ENCODE measurements around the gene KRTAP5-3.

Gene KRTAP5-3

DNA sequence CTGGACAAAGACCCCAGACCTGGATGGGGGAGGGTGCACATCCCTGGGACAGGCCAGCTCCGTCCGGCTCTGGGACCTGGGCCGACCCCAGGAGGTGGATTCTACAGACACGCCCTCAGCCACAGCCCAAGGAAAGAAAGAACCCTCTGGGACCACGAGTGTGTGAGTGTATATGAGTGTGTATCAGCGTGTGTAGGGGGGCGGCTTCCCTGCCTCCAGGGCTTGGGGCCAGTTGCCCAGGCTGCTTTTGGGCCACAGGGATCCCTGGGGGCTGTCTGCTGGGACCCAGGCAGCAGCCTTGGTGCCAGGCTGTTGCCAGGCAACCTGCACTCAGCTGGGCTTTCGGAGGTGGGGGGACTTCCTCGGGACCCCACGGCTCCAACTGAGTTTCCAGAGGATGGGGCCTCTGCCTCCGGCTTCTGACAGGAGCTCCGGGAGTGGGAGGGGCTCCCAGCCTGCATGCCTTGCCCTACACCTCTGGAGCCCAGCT lies 45.1 kb downstream of the KRTAP5-3 start:
- H3K27ac ChIP-seq (ENCODE audit: low read depth, low read length) = no peak overlapping the region
- peaks cover 6% of the 10 kb centered on the region for H3K36me3 ChIP-seq (ENCODE audit: control insufficient read depth, insufficient read depth, low read length)
- H3K27me3 ChIP-seq (ENCODE audit: control insufficient read depth, insufficient read depth, low read length) = peaks cover 2% of the 10 kb centered on the region
- H3K9ac ChIP-seq (ENCODE audit: low read length) = no peak overlapping the region
- H3K4me3 ChIP-seq (ENCODE audit: low read length) = no peak overlapping the region
- peaks cover 33% of the 10 kb centered on the region for H3K4me1 ChIP-seq (ENCODE audit: control insufficient read depth, insufficient read depth, low read length)

DNA sequence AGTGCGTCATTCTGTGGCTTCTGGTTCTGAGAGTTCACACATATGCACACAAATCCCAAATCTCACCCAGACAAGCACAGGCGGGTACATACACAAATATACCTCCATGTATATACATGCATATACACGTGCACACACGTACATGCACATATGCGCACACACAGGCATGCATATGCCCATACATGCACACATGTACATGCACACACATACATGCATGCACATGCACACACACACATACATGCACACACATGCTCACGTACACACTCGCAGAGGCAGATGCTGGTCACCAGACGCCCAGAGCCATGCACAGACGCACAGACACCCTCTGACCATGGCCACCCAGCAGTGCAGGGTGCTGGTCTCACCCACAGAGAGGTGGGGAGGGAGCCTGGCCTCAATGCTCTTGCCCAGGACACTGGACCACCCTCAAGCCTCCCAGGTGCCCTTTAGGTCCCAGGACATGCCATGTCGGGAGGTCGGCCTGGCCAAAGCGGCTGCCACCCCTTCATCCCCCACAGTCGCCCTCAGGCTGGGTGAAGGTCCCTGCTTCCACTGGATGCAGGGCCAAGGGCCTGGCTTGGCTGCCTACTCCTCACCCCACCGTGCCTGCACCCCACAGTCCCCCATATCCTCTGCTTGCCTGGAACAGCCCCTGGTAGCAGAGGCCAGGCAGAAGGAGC lies 45.7 kb downstream of the KRTAP5-3 start:
- Histone ChIP-seq H3K27me3 (ENCODE audit: control insufficient read depth, insufficient read depth, low read length) (peaks cover 2% of the 10 kb centered on the region), H3K27ac (ENCODE audit: low read depth, low read length) (no peak overlapping the region), H3K4me3 (ENCODE audit: low read length) (no peak overlapping the region), H3K4me1 (ENCODE audit: control insufficient read depth, insufficient read depth, low read length) (peaks cover 37% of the 10 kb centered on the region), H3K36me3 (ENCODE audit: control insufficient read depth, insufficient read depth, low read length) (peaks cover 8% of the 10 kb centered on the region), H3K9ac (ENCODE audit: low read length) (no peak overlapping the region)

DNA sequence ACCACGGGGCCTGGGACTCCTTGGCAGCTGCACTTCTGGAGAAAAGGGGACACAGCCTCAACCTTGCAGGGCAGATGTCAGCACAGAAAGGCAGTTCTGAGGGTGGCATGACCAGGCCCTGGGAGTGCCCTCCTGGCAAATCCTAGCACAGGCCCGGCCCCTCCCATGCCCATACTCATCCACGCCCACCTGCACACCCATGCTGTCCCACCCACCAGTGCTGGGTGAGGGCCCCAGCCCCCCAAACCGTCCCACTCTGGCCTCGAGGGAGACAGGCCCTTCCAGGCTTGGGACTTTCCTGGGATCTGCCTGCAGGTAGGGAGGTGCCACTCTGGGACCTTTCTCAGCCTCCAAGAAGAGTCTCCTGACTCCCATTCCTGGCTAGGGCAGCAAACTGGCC lies 46.3 kb downstream of the KRTAP5-3 start:
- H3K4me3 ChIP-seq (ENCODE audit: low read length) = no peak overlapping the region
- H3K4me1 ChIP-seq (ENCODE audit: control insufficient read depth, insufficient read depth, low read length) = peaks cover 36% of the 10 kb centered on the region
- H3K9ac ChIP-seq (ENCODE audit: low read length) = no peak overlapping the region
- peaks cover 9% of the 10 kb centered on the region for H3K36me3 ChIP-seq (ENCODE audit: control insufficient read depth, insufficient read depth, low read length)
- H3K27ac ChIP-seq (ENCODE audit: low read depth, low read length) = no peak overlapping the region
- H3K27me3 ChIP-seq (ENCODE audit: control insufficient read depth, insufficient read depth, low read length) = peaks cover 2% of the 10 kb centered on the region

DNA sequence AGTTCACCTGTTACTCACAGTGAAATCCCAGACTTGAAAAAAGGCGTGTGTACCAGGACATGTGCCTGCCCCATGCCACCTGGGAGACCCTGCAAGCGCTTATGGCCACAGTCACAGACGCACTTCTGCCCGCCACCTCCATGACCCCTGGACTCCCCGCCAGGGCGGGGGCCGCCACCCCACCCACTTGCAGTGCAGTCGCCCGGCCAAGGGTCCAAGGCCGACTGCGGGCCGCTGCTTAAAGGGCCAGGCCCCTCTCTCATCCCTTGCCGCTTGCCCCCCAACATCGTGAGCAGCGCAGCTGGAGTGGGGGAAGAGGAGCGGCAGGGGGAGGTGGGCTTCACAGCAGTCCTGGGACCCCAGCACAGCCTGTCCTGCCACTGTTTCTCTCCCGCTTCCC lies 47.0 kb downstream of the KRTAP5-3 start:
- H3K27ac ChIP-seq (ENCODE audit: low read depth, low read length) = peak overlapping the region; percentile 28
- no peak overlapping the region for H3K4me3 ChIP-seq (ENCODE audit: low read length)
- H3K4me1 ChIP-seq (ENCODE audit: control insufficient read depth, insufficient read depth, low read length) = peaks cover 36% of the 10 kb centered on the region
- H3K27me3 ChIP-seq (ENCODE audit: control insufficient read depth, insufficient read depth, low read length) = peaks cover 2% of the 10 kb centered on the region
- no peak overlapping the region for H3K9ac ChIP-seq (ENCODE audit: low read length)
- H3K36me3 ChIP-seq (ENCODE audit: control insufficient read depth, insufficient read depth, low read length) = peaks cover 9% of the 10 kb centered on the region

DNA sequence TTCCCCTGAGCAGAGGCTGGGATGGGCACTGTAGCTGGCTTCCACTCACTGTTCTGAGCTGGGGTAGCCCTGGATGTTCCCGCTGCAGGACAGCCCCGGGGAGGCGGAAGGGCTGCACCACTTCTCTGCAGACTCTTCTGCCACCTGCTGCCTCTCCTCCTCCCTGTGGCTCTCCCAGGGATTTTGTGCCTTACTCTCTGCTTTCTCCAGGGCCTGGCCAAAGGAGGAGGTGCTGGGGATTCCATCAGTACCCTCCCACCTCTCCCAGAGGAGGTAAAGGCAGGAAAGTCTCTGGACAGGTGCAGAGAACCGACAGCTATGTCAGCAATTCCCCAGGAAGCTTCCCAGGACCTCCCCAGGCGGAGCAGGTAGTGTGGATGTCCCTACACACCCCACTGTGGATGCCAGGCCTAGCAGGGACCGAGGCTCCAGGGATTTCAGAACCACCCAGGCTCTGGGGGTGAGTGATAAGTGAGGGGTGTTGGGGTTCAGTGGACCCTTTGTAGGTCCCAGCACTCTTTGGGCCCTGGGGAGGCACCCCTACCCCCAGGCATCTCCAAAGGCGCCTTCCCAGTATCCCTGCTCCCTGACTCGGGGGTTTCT lies 47.5 kb downstream of the KRTAP5-3 start:
- peak overlapping the region; percentile 97 for H3K27ac ChIP-seq (ENCODE audit: low read depth, low read length)
- H3K27me3 ChIP-seq (ENCODE audit: control insufficient read depth, insufficient read depth, low read length) = peaks cover 2% of the 10 kb centered on the region
- peaks cover 36% of the 10 kb centered on the region for H3K4me1 ChIP-seq (ENCODE audit: control insufficient read depth, insufficient read depth, low read length)
- no peak overlapping the region for H3K4me3 ChIP-seq (ENCODE audit: low read length)
- peaks cover 9% of the 10 kb centered on the region for H3K36me3 ChIP-seq (ENCODE audit: control insufficient read depth, insufficient read depth, low read length)
- no peak overlapping the region for H3K9ac ChIP-seq (ENCODE audit: low read length)

DNA sequence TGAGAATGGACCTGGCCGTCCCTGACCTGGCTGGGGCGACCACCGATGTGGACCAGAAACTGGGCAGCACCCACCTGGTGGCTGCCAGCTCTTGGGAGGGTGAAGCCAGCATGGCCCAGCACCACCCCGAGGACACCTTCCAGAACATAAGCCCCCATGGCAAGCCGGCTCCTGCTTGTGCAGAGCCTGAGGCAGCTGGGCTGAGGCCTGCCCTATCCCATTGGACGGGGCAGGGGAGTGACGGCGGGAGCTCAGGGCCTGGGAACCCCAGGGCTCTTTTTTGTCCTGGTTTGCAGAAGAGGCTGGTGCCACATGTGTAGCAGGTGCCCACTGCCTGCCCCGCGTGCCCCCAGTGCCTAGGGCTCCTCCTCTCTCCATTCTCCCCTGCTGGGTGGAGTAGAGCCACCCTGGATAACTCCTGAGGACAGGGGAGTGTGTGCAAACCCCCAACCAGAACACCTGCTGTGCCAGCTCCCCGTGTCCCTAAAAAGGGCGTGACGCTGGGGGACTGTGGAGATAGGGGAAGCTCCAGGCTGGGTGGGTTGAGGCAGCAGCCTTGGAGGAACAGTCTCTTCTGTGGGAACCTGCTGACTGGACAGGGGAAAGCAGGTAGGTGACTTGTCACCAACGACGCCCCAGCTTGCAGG lies 48.1 kb downstream of the KRTAP5-3 start:
- H3K4me1 ChIP-seq (ENCODE audit: control insufficient read depth, insufficient read depth, low read length) = peaks cover 32% of the 10 kb centered on the region
- H3K36me3 ChIP-seq (ENCODE audit: control insufficient read depth, insufficient read depth, low read length) = peaks cover 9% of the 10 kb centered on the region
- H3K27ac ChIP-seq (ENCODE audit: low read depth, low read length) = peak overlapping the region; percentile 97
- H3K4me3 ChIP-seq (ENCODE audit: low read length) = no peak overlapping the region
- H3K9ac ChIP-seq (ENCODE audit: low read length) = no peak overlapping the region
- peaks cover 2% of the 10 kb centered on the region for H3K27me3 ChIP-seq (ENCODE audit: control insufficient read depth, insufficient read depth, low read length)

DNA sequence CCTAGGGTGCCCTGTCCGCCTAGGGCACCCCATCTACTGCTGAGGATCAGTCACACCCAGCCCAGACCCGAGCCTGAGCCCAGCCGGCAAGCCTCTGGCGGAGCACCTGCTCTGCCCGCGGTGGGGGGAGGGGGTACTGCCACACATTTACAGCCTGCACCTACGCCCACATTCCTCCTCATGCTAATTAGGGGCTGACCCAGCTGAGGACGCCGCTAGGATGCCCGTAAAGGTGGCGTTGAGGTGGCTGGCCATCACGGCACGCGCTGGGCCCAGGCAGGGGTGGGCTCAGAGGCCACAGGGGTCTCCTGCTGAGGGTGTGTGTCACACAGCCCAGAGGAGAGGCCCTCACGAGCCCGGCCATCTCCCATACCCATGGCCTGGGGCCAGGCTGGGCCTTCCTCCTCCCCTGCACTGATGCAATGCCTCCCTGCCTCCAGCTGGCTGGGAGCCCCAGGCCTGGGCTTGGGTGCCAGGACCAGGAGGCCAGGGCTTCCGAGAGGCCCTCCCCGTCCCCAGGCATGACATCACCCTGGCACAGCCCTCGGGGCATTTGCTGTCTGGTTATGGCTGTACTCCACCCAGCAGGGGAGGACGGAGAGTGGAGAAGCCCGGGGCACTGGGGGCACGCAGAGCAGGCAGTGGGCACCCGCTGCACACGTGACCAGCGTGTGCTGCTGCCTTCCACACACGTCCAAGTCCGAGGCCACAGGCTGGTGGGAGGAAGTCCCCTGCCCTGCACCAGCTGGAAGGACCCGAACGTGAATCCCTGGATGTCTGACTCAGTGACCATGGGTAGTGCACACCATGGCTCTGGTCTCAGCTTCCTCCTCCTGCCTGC lies 48.9 kb downstream of the KRTAP5-3 start:
- H3K4me1 ChIP-seq (ENCODE audit: control insufficient read depth, insufficient read depth, low read length) = peaks cover 26% of the 10 kb centered on the region
- H3K27ac ChIP-seq (ENCODE audit: low read depth, low read length) = peak overlapping the region; percentile 97
- no peak overlapping the region for H3K9ac ChIP-seq (ENCODE audit: low read length)
- H3K36me3 ChIP-seq (ENCODE audit: control insufficient read depth, insufficient read depth, low read length) = peaks cover 9% of the 10 kb centered on the region
- H3K4me3 ChIP-seq (ENCODE audit: low read length) = peak overlapping the region; percentile 4
- no peaks in the 10 kb centered on the region for H3K27me3 ChIP-seq (ENCODE audit: control insufficient read depth, insufficient read depth, low read length)

DNA sequence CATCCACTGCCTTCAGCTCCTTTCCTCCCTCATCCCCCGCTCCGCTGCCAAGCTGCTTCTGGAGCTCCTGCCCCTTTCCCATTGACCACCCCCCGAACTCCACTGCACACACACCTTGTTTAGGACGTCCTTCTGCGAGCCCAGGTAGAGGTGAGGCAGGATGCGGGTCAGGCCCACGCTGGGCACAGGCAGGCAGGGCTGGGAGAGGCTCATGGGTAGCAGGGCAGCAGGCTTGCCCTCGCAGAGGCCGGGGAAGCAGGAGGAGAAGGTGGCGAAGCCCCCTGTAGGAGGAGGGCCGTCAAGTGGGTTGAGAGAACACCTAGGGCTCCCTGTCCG lies 49.5 kb downstream of the KRTAP5-3 start:
- peaks cover 22% of the 10 kb centered on the region for H3K4me1 ChIP-seq (ENCODE audit: control insufficient read depth, insufficient read depth, low read length)
- H3K9ac ChIP-seq (ENCODE audit: low read length) = no peak overlapping the region
- peaks cover 9% of the 10 kb centered on the region for H3K36me3 ChIP-seq (ENCODE audit: control insufficient read depth, insufficient read depth, low read length)
- H3K27me3 ChIP-seq (ENCODE audit: control insufficient read depth, insufficient read depth, low read length) = no peaks in the 10 kb centered on the region
- H3K4me3 ChIP-seq (ENCODE audit: low read length) = peak overlapping the region; percentile 4
- peak overlapping the region; percentile 97 for H3K27ac ChIP-seq (ENCODE audit: low read depth, low read length)

DNA sequence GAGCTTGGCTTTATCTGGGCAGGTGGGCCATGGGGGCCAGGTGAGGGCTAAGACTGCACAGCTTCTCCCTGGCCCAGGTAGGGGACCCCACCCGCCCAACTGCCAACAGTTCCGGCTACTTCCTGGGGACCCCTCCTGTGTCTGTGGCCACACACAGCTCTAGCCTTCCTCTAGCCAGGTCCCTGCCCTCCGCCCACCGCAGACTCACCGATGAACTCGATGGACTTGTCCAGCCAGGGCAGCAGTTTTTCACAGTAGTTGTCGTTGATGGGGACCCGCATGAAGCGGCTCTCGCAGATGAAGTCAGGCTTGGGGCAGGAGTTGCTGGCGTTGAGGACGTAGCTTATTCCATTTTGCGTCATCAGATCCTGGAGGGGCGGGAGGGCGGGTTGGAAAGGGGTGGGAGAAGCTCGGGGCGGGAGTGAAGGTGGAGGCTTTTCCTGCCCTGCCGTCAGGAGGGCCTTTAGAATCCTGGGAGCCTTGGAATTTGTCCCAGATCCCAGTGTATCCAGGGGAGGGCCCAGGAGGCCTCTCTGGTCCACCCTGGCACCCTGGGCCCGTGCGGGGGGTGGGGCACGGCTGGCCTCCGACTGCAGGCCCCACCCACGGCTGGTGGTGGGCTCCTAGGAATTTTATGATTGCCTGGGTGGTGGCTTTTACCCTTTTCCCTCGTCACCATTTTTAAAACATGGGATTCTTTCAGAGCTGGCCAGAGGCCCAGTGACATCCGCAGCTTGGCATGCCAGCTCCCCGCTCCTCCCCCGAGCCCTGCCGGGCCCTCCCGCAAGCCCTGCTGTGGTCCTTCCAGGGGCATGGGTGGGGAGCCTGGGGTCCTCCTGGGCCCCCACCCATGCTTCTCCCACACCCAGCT lies 50.1 kb downstream of the KRTAP5-3 start:
- Histone ChIP-seq H3K4me1 (ENCODE audit: control insufficient read depth, insufficient read depth, low read length) (peaks cover 22% of the 10 kb centered on the region), H3K4me3 (ENCODE audit: low read length) (peak overlapping the region; percentile 27), H3K9ac (ENCODE audit: low read length) (no peak overlapping the region), H3K27me3 (ENCODE audit: control insufficient read depth, insufficient read depth, low read length) (no peaks in the 10 kb centered on the region), H3K36me3 (ENCODE audit: control insufficient read depth, insufficient read depth, low read length) (peaks cover 9% of the 10 kb centered on the region), H3K27ac (ENCODE audit: low read depth, low read length) (peak overlapping the region; percentile 97)

Data from rectal smooth muscle tissue (tissue), 1 donor.